ENCODE measurements around the gene FXYD1. TPM values are rescaled to one million over a fixed set of nuclear protein-coding genes. Genes with fewer than 3 reads are reported as not detected.
A peak's percentile ranks its signal among the peaks of the same experiment; 100 is the strongest.

Gene FXYD1
- total RNA-seq, 2 experiments from 2014 or later: 2.3 to 2.8 TPM

DNA sequence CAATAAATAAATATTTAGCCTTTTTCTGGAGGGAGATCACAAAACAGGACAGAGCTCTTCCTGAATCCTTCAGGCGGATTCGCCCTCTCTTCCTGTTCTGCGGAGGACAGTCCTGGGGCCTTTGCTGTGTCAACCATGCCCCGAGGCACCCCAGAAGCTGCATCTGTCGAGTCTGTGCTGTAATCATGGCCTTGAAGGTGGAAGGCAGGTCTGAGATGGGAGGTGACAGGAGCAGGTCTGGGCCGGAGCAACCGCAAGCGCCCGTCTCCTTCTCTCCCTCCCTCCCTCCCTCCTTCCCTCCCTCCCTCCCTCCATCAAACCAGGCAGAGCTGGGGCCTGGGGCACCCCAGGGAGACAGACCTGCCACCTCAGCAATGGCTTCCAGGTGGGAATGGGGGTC lies 27.6 kb upstream of the FXYD1 start:
- ChIA-PET CTCF (interaction anchor here (1.1 to 3.0 kb wide), 3 partner anchors 25 to 67 kb away, joined by 3 to 15 read pairs (median 6); partner anchors contain the start of gene LGI4), POLR2A (no interaction called here)

DNA sequence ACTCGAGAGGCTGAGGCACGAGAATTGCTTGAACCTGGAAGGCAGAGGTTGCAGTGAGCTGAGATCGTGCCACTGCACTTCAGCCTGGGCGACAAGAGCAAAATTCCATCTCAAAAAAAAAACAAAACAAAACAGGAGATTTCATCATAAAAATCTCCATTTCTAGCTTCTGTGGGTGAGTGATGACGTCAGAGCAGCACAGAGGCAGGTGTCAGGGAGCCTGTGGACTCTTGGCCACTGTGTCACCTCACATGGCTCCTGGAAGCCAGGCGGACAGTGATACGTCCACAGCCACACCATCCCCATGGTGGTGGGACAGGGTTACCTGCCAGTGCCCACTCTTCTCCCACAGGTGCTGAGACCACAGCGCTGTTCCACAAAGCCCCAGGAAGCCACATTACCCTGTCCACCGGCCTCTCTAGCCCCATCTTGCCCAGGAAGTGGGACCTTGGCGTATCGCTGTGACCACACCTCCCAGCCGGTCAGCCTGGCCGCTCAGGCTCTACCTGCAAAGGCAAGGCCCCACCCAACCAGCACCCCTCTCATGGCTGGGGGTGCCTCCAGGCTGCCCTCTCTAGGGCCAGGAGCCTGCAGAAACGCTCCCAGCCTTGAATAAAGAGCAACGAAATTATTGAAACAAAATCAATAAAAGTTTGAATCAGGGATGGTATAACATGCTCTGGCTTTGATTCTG lies 25.5 kb upstream of the FXYD1 start:
- no peak overlapping the region for H3K4me3 Mint-ChIP-seq
- H3K4me1 Mint-ChIP-seq (ENCODE audit: low read depth): peaks cover 3% of the 10 kb centered on the region
- H3K27ac Mint-ChIP-seq: no peak overlapping the region
- intact Hi-C loops (cut with micrococcal nuclease): no loop called here
- no peak for DNase-seq
- ChIA-PET POLR2A (no interaction called here), CTCF (interaction anchor here (3.0 kb wide), 1 partner anchor 23 kb away, joined by 15 read pairs; the partner anchor contains the start of gene LGI4)
- H3K9me3 Mint-ChIP-seq: no peaks in the 10 kb centered on the region
- no peaks in the 10 kb centered on the region for H3K36me3 Mint-ChIP-seq
- H3K27me3 Mint-ChIP-seq: no peaks in the 10 kb centered on the region

More for the DNA sequence above, 27.6 kb upstream of the FXYD1 start:
- no peaks in the 10 kb centered on the region for H3K9me3 Mint-ChIP-seq
- no peak for DNase-seq
- no peak overlapping the region for H3K27ac Mint-ChIP-seq
- H3K4me1 Mint-ChIP-seq (ENCODE audit: low read depth): peaks cover 13% of the 10 kb centered on the region
- no peaks in the 10 kb centered on the region for H3K27me3 Mint-ChIP-seq
- intact Hi-C loops (cut with micrococcal nuclease): no loop called here
- no peak overlapping the region for H3K4me3 Mint-ChIP-seq
- no peaks in the 10 kb centered on the region for H3K36me3 Mint-ChIP-seq

DNA sequence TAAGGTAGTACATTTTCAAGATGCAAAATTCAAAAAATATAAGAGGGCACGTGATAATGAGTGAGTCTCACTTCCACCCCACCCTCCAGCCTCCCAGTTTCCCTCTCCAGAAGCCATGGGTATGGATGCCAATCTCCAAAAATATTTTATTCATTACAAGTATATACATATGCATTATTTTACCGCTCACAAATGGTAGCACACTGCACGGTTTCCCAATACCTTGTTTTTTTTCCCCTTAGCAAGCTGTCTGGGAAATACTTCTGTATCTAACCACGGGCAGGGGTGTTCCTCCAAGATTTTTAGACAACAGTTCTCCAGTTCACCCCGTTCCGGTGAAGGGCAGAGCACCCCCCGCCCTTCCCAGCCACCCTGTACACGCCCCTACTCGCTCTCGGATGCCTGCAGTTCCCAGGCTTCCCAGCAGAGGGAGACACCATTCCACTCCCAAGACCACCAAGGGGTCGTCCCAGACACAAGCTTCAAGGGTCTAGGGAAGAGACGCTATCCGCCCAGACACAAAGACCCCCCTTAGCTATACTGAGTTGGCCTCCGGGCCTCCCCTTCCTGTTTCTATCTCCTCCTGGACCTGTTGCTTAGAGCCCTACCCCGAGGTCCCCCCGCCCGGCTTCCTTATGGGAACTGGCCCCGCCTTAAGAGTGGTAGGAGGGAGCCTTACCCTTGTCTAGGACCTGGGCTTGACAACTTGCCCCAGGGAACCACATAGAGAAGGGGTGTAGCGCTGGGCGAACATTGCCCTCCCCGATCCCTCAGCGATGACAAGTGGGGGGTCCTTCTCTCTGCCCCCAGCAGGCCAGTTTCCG lies 24.1 kb upstream of the FXYD1 start:
- H3K27ac Mint-ChIP-seq: no peak overlapping the region
- DNase-seq: peak; percentile 78
- H3K9me3 Mint-ChIP-seq: no peaks in the 10 kb centered on the region
- CTCF ChIA-PET: interaction anchor here (0.6 to 3.1 kb wide), 14 partner anchors 10 to 493 kb away, joined by 3 to 12 read pairs (median 3); no protein-coding TSS in a partner anchor
- no peak overlapping the region for H3K4me3 Mint-ChIP-seq
- no peaks in the 10 kb centered on the region for H3K36me3 Mint-ChIP-seq
- H3K4me1 Mint-ChIP-seq (ENCODE audit: low read depth): peaks cover 3% of the 10 kb centered on the region
- no peaks in the 10 kb centered on the region for H3K27me3 Mint-ChIP-seq
- intact Hi-C loops (cut with micrococcal nuclease): loop anchor here (1.0 kb wide), 1 partner anchor 21 kb away; the partner anchor contains the start of gene LGI4
- POLR2A ChIA-PET: no interaction called here

DNA sequence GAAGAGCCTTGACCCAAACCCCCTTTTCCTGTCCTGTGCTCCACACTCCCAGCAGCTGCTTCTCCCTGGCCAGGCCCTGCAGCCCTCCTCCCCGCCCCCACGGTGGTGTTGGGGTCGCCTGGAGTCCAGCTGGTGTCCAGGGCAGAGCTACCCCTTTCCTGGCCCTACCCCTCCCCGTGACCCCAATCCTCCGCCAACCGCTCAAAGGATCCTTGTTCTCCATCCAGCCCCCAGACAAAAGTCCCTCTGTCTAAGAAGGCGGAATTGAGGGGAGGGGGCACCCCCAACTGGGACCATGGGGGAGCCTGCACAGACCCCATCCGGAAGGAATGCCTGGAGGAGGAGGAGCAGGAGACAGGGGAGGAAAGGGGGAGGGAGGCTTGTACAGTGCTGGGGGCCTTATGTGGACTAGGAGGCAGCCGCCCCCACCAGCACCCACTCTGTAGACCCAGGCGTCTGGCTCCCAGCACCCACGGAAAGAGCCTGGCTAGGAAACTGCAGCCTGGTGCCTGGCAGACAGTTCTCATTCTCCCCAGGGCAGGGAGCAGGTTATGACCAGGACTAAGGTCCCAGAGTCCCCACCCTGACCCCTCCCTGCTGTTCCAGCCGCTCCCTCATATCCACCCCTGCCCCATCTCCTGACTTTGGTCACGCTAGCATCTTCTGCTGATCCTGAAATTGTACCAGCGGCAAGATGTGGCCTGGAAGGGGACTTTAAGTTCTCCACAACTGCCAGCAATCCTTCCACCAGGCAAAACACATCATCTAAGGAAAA lies 23.3 kb upstream of the FXYD1 start, which contains the start of gene FXYD3:
FXYD3 (plus strand) TSS at position 647 of the 775 bp plus-strand sequence. CDS start 3,554 bp downstream, outside the sequence.
- Mint-ChIP-seq H3K4me1 (ENCODE audit: low read depth) (peaks cover 3% of the 10 kb centered on the region), H3K27ac (no peak within 1 kb of the TSS), H3K36me3 (no peaks in the 10 kb centered on the region), H3K4me3 (no peak within 1 kb of the TSS), H3K9me3 (no peaks in the 10 kb centered on the region), H3K27me3 (no peaks in the 10 kb centered on the region)
- ChIA-PET POLR2A (no interaction called here), CTCF (interaction anchor here (0.6 to 3.1 kb wide), 14 partner anchors 9 to 492 kb away, joined by 3 to 12 read pairs (median 3); no protein-coding TSS in a partner anchor)
- intact Hi-C loops (cut with micrococcal nuclease): no loop called here
- DNase-seq: no peak

DNA sequence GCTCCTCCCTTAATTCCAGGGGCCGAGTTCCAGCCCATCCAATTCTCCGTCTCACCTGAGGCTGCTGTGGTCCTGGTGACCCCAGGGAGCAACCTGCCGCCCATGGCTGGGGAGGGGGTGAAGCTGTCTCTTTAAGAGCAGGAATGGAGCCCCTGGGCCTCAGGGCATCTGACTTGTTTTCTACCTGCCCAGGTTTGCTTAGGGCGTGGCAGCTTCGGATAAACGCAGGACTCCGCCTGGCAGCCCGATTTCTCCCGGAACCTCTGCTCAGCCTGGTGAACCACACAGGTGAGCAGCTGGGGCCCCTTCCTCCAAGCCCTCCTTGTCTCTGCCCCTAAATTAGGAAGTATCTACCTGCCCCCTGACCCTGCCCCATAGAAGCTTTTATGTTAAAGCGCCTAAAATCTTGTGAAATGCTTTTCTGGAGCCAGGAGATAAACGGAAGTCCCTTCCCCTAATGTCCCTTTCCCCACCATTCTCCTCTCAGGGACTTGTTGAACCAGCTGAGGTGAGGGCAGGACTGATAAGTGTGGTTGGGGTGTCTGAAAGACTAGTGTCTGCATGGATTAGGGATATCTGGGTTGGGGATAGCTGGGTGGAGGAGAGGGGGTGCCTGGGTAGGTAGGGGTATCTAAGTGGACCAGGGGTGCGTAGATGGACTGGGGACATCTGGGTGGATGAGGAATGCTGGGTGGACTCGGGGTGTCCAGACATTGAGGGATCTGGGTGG lies 22.4 kb upstream of the FXYD1 start:
- ChIA-PET CTCF (interaction anchor here (1.1 to 3.1 kb wide), 4 partner anchors 11 to 50 kb away, joined by 4 to 16 read pairs (median 8); partner anchors contain the start of gene LGI4), POLR2A (no interaction called here)
- H3K4me3 Mint-ChIP-seq: no peak overlapping the region
- H3K27ac Mint-ChIP-seq: no peak overlapping the region
- H3K9me3 Mint-ChIP-seq: no peaks in the 10 kb centered on the region
- no peaks in the 10 kb centered on the region for H3K36me3 Mint-ChIP-seq
- no peaks in the 10 kb centered on the region for H3K27me3 Mint-ChIP-seq
- H3K4me1 Mint-ChIP-seq (ENCODE audit: low read depth): peaks cover 3% of the 10 kb centered on the region
- intact Hi-C loops (cut with micrococcal nuclease): no loop called here
- DNase-seq: no peak

DNA sequence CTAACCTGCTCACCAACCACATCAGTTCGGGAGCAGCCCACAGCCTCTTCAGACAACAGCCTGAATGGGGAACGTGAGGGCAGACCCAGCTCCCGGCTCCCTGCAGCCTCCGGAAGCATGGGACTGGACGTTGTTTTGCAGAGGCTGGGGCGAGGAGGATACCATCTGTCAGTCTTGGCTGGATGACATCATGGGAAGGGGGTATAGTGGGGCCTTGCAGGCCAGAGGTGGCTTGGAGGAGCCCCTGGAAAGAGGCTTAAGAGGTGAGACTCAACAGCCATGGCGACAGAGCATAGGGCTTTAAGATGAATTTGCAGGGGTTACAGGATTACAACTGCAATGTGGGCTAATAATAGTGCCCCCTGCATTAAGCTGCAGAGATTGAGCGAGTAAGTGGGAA lies 21.5 kb upstream of the FXYD1 start:
- Mint-ChIP-seq H3K27ac (no peak overlapping the region), H3K9me3 (no peaks in the 10 kb centered on the region), H3K36me3 (no peaks in the 10 kb centered on the region), H3K4me1 (ENCODE audit: low read depth) (peaks cover 3% of the 10 kb centered on the region), H3K4me3 (no peak overlapping the region), H3K27me3 (no peaks in the 10 kb centered on the region)
- intact Hi-C loops (cut with micrococcal nuclease): no loop called here
- POLR2A ChIA-PET: no interaction called here
- CTCF ChIA-PET: interaction anchor here (1.4 to 3.1 kb wide), 3 partner anchors 10 to 24 kb away, joined by 4 to 16 read pairs (median 12); partner anchors contain the start of gene LGI4
- no peak for DNase-seq

DNA sequence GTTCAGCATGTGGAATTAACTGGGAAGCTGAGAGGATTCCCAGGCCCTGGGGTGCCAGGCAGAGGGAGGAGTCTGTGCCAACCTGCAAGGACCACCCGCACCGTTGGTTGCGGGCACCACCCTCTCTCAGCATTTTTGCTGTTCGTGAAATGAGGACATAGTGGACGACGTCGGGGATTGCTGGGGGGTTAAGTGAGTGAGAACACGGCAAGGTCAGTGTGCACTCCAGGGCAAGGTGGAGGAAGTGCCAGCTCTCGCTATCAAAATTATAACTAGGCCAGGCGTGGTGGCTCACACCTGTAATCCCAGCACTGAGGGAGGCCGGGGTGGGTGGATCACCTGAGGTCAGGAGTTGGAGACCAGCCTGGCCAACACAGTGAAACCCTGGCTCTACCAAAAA lies 20.8 kb upstream of the FXYD1 start:
- H3K4me1 Mint-ChIP-seq (ENCODE audit: low read depth): peaks cover 3% of the 10 kb centered on the region
- H3K4me3 Mint-ChIP-seq: no peak overlapping the region
- intact Hi-C loops (cut with micrococcal nuclease): no loop called here
- no peak for DNase-seq
- H3K27ac Mint-ChIP-seq: no peak overlapping the region
- POLR2A ChIA-PET: no interaction called here
- CTCF ChIA-PET: interaction anchor here (2.1 kb wide), 1 partner anchor 17 kb away, joined by 16 read pairs; the partner anchor contains the start of gene LGI4
- no peaks in the 10 kb centered on the region for H3K9me3 Mint-ChIP-seq
- H3K27me3 Mint-ChIP-seq: no peaks in the 10 kb centered on the region
- H3K36me3 Mint-ChIP-seq: no peaks in the 10 kb centered on the region

DNA sequence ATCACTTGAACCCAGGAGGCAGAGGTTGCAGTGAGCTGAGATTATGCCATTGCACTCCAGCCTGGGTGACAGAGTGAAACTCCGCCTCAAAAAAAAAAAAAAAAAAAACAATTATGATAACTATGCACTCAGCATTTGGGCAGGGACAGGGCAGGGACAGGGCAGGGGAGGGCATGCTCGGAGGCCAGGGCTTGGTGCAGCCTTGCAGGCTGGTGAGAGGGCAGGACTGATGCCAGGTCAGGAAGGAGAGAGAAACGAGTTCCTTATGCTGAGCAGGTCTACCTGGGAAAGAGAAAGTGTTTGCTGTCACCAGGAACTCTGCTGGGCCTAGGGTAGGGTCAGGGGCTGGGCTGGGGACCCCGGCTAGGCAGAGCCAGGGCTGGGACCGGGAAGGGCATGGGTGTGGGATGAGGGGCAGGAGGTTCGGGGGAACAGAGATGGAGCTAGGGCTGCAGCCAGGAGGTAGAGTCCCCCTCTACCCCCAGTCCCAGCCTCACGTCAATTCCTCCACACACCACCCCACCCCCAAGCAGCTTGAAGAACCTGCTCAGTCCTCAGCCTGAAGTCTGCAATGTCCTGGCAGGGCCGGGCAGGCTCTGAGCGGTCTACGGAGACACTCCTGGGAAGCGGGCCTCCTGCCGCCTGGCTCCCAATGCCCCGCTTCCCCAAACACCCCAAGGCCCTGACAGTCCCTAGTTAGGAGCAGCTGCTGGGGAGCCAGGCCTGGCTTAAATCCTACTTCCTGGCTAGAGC lies 20.2 kb upstream of the FXYD1 start:
- no peak for DNase-seq
- H3K36me3 Mint-ChIP-seq: no peaks in the 10 kb centered on the region
- intact Hi-C loops (cut with micrococcal nuclease): no loop called here
- POLR2A ChIA-PET: no interaction called here
- no peaks in the 10 kb centered on the region for H3K9me3 Mint-ChIP-seq
- H3K4me1 Mint-ChIP-seq (ENCODE audit: low read depth): peaks cover 3% of the 10 kb centered on the region
- no peaks in the 10 kb centered on the region for H3K27me3 Mint-ChIP-seq
- no peak overlapping the region for H3K27ac Mint-ChIP-seq
- CTCF ChIA-PET: no interaction called here
- H3K4me3 Mint-ChIP-seq: no peak overlapping the region

DNA sequence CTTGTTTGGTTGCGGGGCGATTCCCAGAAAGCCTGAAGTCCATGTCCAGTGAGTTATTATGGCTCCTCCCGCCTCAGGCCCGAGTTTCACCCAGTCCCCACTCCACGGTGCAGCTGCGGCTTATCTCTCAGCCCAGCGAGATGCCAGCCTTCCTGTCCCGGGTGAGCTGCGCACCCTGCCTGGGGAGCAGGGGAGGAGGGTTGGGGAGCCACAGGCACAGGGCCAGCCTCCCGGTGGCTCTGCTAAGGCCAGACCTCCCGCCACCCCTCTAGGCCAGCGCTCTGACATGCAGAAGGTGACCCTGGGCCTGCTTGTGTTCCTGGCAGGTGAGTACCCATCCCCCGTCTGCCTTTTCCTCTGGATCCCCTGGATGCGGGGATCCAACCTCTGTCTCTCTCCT lies 19.5 kb upstream of the FXYD1 start:
- ChIA-PET CTCF (no interaction called here), POLR2A (no interaction called here)
- Mint-ChIP-seq H3K36me3 (no peaks in the 10 kb centered on the region), H3K27me3 (no peaks in the 10 kb centered on the region), H3K27ac (no peak overlapping the region), H3K9me3 (no peaks in the 10 kb centered on the region), H3K4me1 (ENCODE audit: low read depth) (peaks cover 9% of the 10 kb centered on the region), H3K4me3 (no peak overlapping the region)
- intact Hi-C loops (cut with micrococcal nuclease): no loop called here
- DNase-seq: no peak

DNA sequence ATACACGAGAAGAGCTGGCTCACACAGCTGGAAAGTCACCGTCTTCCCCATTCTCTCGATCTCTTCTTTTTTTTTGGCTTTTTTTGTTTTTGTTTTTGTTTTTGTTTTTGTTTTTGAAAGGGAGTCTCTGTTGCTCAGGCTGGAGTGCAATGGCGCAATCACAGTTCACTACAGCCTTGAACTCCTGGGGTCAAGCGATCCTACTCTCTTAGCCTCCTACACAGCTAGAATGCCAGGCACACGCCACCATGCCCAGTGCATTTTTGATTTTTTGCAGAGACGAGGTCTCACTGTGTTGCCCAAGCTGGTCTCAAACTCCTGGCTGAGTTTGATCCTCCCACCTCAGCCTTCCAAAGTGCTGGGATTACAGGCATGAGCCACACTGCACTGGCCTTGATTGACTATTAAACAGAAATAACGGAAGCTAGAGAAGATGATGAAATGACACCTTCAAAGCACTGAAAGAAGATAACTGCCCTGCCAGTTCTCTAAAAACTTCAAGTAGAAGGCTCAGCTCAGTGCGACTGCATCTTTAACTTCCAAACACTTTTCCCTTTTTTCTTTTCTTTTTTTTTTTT lies 19.0 kb upstream of the FXYD1 start:
- ChIA-PET POLR2A (no interaction called here), CTCF (no interaction called here)
- no peak overlapping the region for H3K4me3 Mint-ChIP-seq
- no peaks in the 10 kb centered on the region for H3K9me3 Mint-ChIP-seq
- DNase-seq: no peak
- peaks cover 12% of the 10 kb centered on the region for H3K4me1 Mint-ChIP-seq (ENCODE audit: low read depth)
- no peak overlapping the region for H3K27ac Mint-ChIP-seq
- no peaks in the 10 kb centered on the region for H3K27me3 Mint-ChIP-seq
- intact Hi-C loops (cut with micrococcal nuclease): no loop called here
- H3K36me3 Mint-ChIP-seq: no peaks in the 10 kb centered on the region

DNA sequence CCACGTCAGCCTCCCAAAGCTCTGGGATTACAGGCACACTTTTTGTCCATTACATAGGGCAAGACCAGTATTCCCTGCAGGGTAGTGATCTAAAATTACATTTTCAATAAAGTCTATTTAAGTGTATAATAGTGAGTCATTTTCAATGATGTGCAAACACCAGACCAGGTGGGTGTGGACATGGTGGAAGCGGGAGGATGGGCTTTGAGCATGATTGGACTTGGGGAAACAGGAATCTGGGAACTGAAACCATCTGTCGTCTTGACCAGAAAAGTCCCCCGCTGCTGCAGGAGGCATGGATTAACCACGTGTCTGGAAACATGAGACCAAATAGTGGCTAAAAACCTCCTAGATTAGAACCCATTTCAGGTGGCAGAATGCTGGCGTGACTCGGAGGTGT lies 18.1 kb upstream of the FXYD1 start:
- POLR2A ChIA-PET: no interaction called here
- H3K4me3 Mint-ChIP-seq: no peak overlapping the region
- no peaks in the 10 kb centered on the region for H3K9me3 Mint-ChIP-seq
- H3K27me3 Mint-ChIP-seq: no peaks in the 10 kb centered on the region
- no peaks in the 10 kb centered on the region for H3K36me3 Mint-ChIP-seq
- no peak for DNase-seq
- peaks cover 15% of the 10 kb centered on the region for H3K4me1 Mint-ChIP-seq (ENCODE audit: low read depth)
- no peak overlapping the region for H3K27ac Mint-ChIP-seq
- CTCF ChIA-PET: no interaction called here
- intact Hi-C loops (cut with micrococcal nuclease): no loop called here

Measured in activated CD4-positive, alpha-beta memory T cell treated with anti-CD3 and anti-CD28 coated beads for 36 hours (primary cell).